GM19468 (cell line): ENCODE results near the gene GREB1.

Experiments
- ATAC-seq: cut with Tn5 transposase; IDR thresholded peaks from one replicate; pipeline ENCODE4 v1.9.1; 2021; ENCODE audit warnings: mild to moderate bottlenecking, moderate library complexity, moderate number of reproducible peaks; ENCODE audit not compliant: unreplicated experiment; ENCODE audit errors: extremely low read depth

GREB1 gene

DNA sequence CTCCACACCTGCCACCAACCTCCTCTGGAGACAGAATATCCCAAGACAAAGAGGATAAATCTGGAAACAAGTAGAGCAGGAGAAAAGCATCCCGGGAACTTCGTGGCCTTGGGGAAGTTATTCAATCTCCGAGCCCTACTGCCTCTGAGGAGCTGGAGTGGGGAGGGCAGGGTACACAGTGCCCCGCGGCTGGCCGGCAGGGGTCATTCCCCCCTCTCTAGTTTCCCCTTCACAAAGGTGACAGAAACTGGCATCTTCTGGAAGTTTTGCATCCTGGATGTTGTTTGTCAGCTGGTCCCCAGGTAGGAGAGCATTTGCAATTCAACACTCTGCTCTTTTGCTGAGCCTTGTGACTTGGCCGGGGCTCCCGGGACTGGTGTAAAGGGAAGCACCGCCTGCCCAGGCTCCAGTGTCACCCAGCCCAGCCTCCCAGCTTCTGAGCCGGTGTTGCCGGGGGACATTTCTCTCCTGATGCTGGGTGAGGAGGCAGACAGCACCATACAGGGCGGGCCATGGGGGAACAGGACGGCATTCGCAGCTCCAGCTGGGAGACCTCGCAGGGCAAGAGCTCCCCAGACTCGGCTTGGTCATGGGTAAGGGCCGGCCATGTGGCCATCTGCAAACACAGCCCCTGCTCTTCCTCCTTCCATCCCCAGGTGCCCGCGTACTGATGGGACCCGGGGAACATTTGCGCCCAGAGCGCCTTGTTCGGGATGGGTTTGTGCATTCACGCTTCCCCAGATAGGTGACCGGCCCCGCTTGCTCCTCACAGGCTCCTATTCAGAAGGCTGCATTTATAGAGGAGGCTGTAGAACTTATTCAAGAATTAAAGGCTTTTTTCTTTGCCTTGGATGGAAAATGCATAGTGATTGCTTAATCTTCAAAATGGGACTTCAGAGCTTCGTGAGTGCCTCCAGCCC is 143.6 kb downstream of the GREB1 start:
- no peak for ATAC-seq

DNA sequence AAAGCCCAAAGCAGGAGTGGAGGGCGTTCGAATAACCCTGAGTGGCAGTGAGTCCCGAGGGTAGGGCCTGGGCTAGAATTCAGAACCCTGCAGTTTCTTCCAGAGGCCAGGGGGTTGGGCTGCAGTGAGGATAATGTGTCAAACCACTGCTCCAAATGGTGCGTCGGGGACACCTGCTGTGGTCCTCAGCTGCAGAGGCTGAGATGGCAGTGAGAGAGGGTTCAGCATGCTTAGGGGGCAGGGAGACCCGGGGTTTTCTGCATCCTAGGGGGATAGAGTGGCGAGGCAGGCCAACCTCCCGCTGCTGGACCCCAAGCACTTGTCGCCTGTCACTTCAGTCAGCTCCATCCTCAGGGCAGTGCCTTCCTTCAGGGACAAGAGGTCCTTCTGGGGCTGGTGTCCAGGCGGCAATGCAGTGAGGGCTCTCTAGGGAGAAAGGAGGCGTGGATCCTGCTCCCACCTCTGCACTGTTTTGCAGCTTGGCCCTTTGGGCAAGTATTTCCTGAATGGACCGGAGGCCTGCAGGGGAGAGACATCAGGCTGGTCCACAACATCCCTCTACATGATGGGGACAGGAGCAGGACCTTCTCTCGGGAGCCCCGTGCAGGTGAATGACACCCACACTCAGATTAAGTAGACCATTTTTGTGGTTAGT is 144.6 kb downstream of the GREB1 start:
- ATAC-seq = no peak

- ATAC-seq = no peak
These were observed 145.2 kb downstream of the GREB1 start for GRCh38 chr2:11679016-11679415.

- ATAC-seq = no peak
These were observed 145.8 kb downstream of the GREB1 start for GRCh38 chr2:11679486-11680181.

GRCh38 chr2:11680182-11680900 is 146.5 kb downstream of the GREB1 start:
- no peak for ATAC-seq

DNA sequence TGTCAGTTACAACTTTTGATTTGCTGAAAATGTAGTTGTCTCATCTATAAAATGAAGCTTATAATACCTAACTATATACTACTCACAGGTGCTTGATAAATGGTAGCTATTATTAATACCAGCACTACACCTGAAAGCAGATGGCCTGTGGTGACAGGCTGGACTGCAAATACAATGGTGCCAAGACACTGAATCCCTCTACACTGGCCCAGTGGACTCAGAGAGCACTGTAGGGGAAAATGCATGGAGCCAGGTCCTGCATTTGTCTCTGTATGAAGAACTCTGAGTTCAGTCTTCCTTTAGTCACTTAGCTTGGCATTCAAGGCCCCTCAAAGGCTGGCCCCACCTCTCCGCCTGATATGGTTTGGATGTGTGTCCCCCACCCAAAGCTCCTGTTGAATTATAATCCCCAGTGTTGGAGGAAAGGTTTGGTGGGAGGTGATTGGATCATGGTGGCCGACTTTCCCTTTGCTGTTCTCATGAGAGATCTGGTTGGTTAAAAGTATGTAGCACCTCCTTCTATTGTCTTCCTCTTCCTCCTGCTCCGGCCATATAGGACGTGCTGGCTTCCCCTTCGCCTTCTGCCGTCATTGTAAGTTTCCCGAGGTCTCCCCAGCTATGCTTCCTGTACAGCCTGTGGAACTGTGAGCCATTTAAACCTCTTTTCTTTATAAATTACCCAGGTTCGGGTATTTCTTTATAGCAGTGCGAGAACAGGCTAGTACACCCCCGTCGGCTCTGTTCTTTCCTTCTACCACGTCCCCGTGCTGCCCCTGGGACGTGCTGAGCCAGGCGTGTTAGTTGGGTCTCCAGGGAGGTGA is 147.3 kb downstream of the GREB1 start:
- ATAC-seq = no peak

GRCh38 chr2:11681722-11682589 is 148.1 kb downstream of the GREB1 start:
- ATAC-seq = no peak

- no peak for ATAC-seq
These were observed 148.7 kb downstream of the GREB1 start for GRCh38 chr2:11682590-11682915.

DNA sequence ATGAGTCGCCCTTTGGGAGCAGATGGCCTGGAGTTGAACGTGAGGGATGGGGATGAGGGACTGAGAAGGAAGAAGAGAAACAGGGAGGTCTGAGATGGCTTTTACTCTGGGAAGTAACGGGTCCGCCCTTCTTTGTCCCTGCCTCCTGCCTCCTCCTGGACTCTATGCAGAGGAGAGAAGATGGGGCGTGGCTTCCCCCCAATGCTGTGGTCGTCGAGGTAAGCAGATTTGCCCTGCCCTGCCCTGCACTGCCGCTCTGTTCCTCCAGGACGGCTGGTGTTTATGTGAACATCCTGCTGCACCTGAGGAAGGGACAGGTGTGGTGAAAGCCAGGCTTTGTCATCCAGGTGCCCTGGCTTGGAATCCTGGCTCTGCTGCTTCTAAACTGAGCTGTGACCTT is 149.6 kb downstream of the GREB1 start:
- ATAC-seq = no peak

DNA sequence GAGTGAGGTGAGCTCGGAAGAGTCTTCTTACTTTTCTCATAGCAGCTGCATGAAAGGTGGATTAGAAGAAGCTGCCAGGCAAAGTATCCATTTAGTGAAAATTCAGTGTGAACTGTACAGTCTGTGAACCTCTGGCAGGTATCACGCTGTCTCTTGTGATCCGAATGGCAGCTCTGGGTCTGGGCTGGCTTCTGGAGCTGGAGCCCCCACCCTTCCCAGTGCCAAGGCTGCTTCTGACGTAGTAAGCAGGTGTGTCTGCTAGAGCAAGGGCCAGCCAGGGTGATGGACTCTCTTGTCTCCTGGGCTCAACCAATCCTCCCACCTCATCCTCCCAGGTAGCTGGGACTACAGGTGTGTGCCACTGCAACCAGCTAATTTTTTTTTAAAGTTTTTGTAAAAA is 150.1 kb downstream of the GREB1 start:
- ATAC-seq = no peak

DNA sequence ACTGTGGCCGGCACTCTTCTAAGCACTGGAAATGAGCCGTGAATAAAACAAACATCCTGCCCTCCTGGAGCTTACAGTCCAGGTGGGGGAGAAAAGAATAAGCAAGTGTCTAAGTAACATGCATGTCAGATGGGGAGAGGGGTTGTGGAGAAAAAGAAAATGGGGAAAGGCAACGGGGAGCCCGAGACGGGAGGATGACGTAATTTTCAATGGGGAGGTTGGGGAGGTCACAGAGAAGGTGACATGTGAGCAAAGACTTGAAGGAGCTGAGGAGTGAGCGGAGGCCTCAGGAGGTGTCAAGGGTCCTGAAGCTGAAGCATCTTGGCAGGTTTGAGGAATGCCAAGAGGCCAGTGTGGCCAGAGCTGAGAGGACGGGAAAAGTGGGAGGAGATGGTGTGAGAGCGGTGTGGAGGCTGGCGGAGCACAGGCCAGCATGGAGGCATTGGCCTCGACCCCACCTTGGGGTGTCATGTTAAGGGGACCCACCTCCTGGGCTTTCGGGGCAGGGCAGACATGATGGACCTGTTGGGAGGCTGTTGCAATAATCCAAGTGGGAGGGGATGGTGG is 151.1 kb downstream of the GREB1 start:
- ATAC-seq = no peak

- ATAC-seq = no peak
These were observed 152.1 kb downstream of the GREB1 start for GRCh38 chr2:11685906-11686470.

DNA sequence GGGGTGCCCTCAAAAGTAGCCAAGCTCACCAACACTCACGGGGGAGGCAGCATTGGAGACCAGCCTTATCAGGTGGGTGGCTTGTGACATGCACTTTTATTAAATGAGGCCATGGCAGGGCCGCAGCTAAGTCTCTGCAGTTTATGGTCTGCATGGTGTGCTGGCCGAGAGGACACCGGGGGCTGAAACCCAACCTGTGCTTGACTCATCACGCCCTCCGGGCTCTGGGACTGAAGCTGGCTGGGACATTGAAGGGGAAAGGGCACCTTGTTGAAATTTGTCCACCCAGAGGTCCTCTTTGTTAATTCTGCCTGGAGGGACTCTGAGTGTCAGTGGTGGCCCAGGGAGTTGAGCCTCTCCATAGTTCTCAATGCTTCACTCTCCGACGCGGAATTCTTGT is 153.9 kb downstream of the GREB1 start:
- no peak for ATAC-seq

DNA sequence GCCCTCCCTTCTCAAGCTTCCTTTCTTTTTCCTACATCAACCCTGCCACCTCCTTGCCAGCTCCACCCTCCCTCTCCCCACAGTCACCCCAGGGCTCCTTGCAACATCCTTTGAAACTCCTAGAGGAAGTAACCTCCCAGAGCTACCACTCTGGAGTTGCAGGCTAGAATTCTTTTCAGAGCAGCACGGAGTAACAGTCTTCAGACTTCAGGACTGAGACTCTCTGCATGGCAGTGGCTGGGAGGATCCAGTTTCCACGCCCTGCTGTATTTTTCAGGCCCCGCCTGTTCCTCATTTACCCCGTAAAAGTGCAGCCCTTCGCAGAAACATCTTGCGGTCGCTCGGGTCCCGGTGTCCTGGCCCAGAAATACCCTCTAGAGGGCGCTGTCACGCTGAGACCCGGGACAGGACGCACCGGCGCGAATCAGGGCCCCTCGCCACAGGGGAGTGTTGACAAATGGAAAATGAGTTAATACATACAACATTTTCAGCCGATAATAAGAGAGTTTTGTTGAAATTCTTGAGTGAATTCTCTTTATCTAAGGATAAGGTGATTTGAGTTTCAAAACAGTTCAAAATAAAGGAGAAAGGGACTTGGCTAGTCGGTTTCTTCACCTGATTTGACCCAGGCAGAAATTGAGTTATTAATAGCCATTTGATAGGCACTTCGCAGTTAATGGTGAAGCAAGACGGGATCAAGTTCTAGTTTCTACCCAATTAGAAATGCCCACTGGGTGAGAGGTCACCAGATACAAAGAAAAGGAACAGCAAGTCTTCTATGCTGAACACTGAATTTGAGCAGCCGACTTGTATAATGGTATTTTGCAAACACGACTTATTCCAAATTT is 154.6 kb downstream of the GREB1 start:
- no peak for ATAC-seq

DNA sequence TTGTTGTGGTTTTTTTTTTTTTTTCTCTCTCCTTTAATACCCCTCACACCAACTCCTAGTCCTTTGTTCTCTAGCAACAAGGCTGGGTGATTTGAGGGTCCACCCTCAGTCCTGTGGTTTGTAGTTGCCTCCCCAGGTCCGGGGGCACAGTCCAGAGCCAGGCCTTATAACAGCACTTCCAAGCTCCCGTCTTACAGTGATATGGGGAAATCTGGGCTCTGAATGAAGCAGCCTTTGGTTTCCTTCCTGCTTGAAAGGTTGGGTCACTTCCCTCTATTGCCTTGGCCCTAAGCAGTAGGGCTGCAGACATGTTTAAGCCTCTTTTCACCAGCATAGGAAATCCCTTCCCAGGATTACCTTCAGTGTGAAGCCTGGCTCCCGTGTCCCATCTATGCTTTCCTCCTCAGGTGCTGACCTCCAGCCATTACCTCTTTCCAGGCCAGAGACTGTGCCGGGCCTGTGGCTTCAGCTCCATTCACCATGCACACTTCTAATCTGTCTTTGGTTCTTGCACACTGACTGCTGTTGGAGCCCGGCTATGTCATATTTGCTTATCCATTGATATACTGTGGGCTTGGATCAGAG is 157.3 kb downstream of the GREB1 start:
- no peak for ATAC-seq
